Skeletal muscle tissue (tissue), 4 donors: ENCODE results near the gene ZNF254. TPM values are rescaled to one million over a fixed set of nuclear protein-coding genes. Genes with fewer than 3 reads are reported as not detected.

Source experiments
- H3K27ac ChIP-seq: one replicate; pipeline ENCODE4 v1.7.0; 2013; ENCODE audit warnings: mild to moderate bottlenecking, low read depth, low read length, inconsistent platforms
- H3K27me3 ChIP-seq, 3 donors: one replicate each; pipeline ENCODE4 v1.7.0; 2013; ENCODE audit warnings: low read length in 3 of 3; ENCODE audit not compliant: control insufficient read depth in 3 of 3, insufficient read depth in 3 of 3
- H3K36me3 ChIP-seq, 3 donors: one replicate each; pipeline ENCODE4 v1.7.0; 2013; ENCODE audit warnings: low read length in 3 of 3; ENCODE audit not compliant: control insufficient read depth in 3 of 3, insufficient read depth in 3 of 3
- H3K4me1 ChIP-seq, 3 donors: one replicate each; pipeline ENCODE4 v1.7.0; 2013; ENCODE audit warnings: low read length in 3 of 3, mild to moderate bottlenecking in 3 of 3; ENCODE audit not compliant: control insufficient read depth in 3 of 3, insufficient read depth in 3 of 3
- H3K4me3 ChIP-seq, 3 donors: one replicate each; pipeline ENCODE4 v1.7.0; 2013; ENCODE audit warnings: low read length in 3 of 3
- H3K9ac ChIP-seq, 3 donors: one replicate each; pipeline ENCODE4 v1.7.0; 2013; ENCODE audit warnings: low read length in 3 of 3, mild to moderate bottlenecking in 3 of 3, moderate library complexity in 2 of 3, low read depth in 1 of 3
- H3K9me3 ChIP-seq, 3 donors: one replicate each; pipeline ENCODE4 v1.7.0; 2013; ENCODE audit warnings: low read length in 3 of 3; ENCODE audit not compliant: control insufficient read depth in 3 of 3
- total RNA-seq: library from RNA; depleted of rRNA; stranded (reverse); fragments of >200 nt; gene quantifications from one replicate; pipeline ENCODE4 v1.2.3, GENCODE V29; 2014
- donor health status: Osteomylitis.

The ZNF254 gene
- total RNA-seq, 1 donor from 2014 or later: 24.0 TPM

- peaks cover 0 to 9% (median 0%) of the 10 kb centered on the region in 3 donors for H3K9me3 ChIP-seq
These were observed 90.7 kb downstream of the ZNF254 start for GRCh38 chr19:24177686-24178085.

GRCh38 chr19:24178207-24178606 is 91.2 kb downstream of the ZNF254 start:
- no peaks in the 10 kb centered on the region for H3K27me3 ChIP-seq
- H3K9me3 ChIP-seq: peaks cover 0 to 8% (median 0%) of the 10 kb centered on the region in 3 donors
- no peak overlapping the region for H3K4me3 ChIP-seq
- no peaks in the 10 kb centered on the region for H3K36me3 ChIP-seq
- H3K9ac ChIP-seq: no peak overlapping the region
- H3K4me1 ChIP-seq: no peaks in the 10 kb centered on the region
- no peak overlapping the region for H3K27ac ChIP-seq

More at GRCh38 chr19:24177686-24178085, 90.7 kb downstream of the ZNF254 start:
- H3K4me1 ChIP-seq: no peaks in the 10 kb centered on the region
- H3K36me3 ChIP-seq: no peaks in the 10 kb centered on the region
- H3K4me3 ChIP-seq: no peak overlapping the region
- H3K27ac ChIP-seq: no peak overlapping the region
- H3K27me3 ChIP-seq: no peaks in the 10 kb centered on the region
- no peak overlapping the region for H3K9ac ChIP-seq

Other genes with a start within 250 kb of the ZNF254 start
- 2.6 TPM for gene ZNF726, start 172.3 kb upstream of the ZNF254 start, total RNA-seq